HG02623 (cell line): ENCODE results near the gene CARMIL1.
A peak's percentile ranks its signal among the peaks of the same experiment; 100 is the strongest.
"Not testable (repeated sequence)": the region's sequence is repeated elsewhere in the genome, so short reads cannot be mapped to it uniquely, and the experiment has no call there.

Experiments
- ATAC-seq: cut with Tn5 transposase; IDR thresholded peaks from one replicate; pipeline ENCODE4 v1.9.1; 2021; ENCODE audit warnings: moderate library complexity; ENCODE audit not compliant: unreplicated experiment

Gene CARMIL1

DNA sequence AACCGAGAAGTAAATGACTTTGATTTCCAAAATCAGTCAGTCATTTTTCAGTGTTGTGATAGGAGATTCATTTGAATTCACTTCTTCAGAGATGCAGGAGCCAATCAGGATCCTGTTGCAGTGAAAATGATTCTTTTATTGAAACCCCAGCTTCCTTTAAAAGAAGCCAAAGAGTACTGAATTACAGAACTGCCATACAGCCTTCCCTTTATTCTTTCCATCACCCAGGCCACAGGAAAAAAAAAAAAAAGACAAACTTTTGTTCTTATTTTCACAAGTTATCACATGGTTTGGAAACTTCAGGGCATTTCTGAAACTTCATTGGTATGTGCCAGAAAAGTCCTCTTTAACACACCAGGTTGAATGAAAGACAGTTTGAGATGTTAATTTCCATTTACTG, 1.8 kb upstream of the CARMIL1 start:
- ATAC-seq = no peak

DNA sequence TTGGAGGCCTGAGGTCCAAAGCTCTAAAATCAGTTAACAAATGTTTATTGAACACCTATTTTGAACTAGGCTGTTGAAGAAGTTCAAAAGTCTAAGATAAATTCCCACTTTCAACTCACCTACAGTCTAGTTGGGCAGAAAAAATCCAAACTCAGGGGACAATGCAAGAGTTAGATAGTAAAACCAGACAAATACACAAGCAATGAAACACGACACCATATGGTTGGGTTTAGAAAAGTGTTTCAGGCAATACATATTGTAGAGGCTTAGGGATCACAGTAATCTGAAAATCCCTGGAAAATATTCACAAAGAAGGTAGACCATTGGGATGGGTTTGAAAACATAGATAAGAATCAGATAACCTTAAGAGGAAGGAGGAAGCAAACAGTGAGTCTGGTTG, 1.3 kb upstream of the CARMIL1 start:
- no peak for ATAC-seq

DNA sequence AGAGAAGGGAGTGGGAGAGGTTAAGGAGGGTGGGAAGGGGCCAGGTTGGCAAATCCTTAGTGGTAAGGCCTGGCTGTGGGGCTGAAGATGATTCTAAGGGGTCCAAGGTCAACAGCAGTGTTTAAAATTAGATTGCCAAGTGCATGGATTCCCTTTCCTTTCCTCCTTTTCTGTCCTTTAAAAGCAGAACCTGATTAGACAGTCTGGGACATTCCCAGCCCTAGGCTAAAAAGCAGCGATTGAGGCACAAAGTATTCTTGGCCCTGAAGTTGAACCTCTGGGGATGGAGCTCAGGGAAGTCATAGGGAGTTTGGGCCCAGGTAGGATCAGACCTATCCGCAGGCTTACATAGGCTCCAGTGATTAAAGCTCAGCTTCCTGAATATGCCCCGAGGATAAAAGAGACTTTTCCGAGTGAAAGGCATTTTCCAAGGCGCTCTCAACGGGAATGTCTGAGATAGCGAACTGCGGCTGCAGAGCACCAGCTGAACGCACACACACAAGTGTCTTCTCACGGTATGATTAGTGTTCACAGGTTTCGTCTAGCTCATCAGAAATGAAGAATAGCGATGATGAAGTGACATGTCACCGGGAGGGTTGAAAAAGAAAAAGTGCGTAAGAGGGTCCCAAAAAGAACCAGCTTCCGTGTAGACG, 787 bp upstream of the CARMIL1 start:
- peak; percentile 14 for ATAC-seq

GRCh38 chr6:25279748-25280343, 672 bp downstream of the CARMIL1 start:
- ATAC-seq = no peak

- ATAC-seq = no peak
These were observed 1.3 kb downstream of the CARMIL1 start for GRCh38 chr6:25280344-25281074.

DNA sequence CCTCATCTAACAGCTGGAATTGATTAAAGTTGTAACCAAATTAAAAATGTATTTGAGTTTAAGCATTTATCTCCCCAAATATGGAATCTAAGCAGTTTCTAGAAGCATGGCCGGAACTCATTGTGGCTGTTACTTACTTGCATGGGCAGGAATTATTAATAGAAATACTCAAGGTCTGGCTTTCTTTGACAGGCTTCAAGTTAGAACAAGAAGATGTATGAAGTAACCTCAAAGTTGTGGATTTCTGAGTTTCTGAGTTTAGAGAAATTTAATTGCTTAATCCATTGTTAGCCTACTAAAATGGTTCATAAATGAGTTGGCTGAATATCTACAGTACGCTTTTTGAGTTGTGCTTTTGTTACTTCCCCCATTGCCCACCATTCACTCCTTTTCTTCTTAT, 7.7 kb downstream of the CARMIL1 start:
- no peak for ATAC-seq

- no peak for ATAC-seq
These were observed 8.8 kb downstream of the CARMIL1 start for GRCh38 chr6:25287941-25288340.

- ATAC-seq = no peak
These were observed 9.3 kb downstream of the CARMIL1 start for GRCh38 chr6:25288518-25288917.

GRCh38 chr6:25290306-25291060, 11.3 kb downstream of the CARMIL1 start:
- ATAC-seq = no peak

- ATAC-seq = no peak
These were observed 13.2 kb downstream of the CARMIL1 start for GRCh38 chr6:25292384-25292783.

- no peak for ATAC-seq
These were observed 16.5 kb downstream of the CARMIL1 start for GRCh38 chr6:25295651-25296050.

DNA sequence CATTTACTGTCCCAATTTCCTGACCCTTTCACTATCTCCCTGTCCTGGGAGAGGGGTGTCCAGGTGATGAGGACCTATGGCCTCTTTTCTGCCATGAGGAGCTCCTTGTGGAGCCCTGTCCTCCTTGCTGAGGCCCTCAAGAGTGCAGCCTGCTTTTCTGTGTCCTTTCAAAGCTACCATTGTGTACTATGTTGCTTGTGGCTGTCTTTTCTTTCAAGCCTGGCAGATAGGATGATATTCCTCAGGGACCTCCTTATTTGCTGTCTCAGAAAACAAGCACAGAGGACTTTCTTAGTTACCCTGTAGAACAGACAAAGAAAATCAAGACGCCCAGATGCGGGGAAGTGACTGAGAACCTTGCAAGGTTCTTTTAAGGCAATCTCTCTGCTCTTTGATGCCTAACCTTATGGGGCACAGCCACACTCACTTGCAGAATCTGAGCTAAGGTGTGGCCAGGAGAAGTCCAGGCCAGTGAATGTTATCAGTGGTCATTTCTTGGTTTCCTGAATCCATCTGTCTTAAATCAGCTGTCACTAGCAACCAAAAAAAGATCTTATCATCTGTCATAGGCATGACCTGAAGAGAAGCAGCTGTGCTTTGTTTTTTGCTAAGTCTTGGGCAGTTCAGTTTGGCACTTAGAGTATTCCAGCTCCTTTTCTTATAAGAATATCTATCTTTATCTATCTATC, 17.2 kb downstream of the CARMIL1 start:
- no peak for ATAC-seq

GRCh38 chr6:25297039-25297441, 17.9 kb downstream of the CARMIL1 start:
- no peak for ATAC-seq

DNA sequence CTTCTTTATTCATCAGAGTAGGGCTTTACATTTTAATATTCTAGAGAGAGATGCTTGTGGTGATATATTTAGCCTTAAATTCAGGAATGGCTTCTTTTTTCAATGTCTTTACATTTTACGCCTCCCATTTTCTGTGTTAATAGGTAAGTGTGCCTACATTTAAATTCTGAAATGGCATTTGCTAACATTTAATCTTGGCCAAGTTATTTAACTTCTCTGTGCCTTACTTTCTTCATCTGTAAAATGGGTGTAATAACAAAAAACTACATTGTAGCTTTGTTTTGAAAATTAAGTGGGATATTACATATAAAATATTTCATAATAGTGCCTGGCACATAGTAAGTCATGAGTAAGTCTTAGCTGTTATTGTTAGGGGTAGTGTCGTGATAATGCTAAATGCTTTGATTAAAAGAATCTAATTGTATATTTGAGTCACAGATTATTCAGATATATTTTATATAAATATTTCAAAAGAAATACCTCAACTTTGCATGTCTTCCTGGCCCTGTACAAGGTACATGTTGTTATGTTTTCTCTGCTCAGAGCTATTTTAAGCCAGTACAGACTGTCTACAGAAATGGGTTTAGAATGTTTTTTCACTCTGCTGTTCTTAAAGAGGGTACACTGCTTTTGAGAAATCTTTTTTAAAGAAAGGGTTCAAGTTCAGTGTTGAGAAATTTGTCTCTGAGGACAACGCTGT, 18.8 kb downstream of the CARMIL1 start:
- ATAC-seq = no peak

- ATAC-seq = not testable (repeated sequence)
These were observed 19.3 kb downstream of the CARMIL1 start for GRCh38 chr6:25298523-25298865.

DNA sequence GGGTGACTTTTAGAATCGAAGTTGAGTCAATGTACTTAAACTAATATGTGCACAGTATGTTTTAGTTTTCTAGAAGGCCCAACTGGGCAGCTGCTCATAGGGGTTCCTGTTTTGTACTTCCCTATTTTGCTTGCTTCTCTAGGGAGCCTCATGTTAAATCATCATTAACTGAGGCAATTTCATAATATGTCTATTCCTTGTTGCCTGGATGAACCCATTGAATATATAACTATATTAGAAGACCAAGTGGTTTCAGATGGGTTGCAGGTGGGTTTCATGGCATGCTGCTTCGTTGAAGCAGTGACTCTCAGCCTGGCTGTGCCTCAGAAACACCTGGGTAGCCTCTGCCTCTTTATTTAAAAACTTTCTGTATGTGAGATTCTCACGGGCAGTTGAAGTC, 22.2 kb downstream of the CARMIL1 start:
- no peak for ATAC-seq

DNA sequence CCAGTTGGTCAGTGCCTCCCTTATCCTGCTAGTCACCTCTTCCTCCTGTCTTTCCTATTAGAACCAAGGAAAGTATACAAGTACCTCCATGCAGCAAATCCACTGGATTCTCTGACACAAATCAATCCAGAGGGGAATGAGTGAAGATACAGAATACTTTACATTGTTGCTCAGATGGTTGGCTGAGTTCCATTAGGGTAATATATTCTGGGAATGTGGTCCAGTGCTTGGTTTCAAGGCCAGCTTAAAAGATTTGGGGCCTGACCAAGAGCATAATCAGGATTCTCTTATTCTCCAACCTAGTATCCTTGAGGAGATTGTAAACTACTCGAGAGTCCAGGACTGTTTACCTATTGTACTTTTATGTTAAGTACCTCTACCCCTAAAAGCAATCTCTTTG, 23.0 kb downstream of the CARMIL1 start:
- ATAC-seq = no peak

- no peak for ATAC-seq
These were observed 23.5 kb downstream of the CARMIL1 start for GRCh38 chr6:25302677-25303128.

- ATAC-seq = no peak
These were observed 24.1 kb downstream of the CARMIL1 start for GRCh38 chr6:25303254-25303653.

- ATAC-seq = no peak
These were observed 27.2 kb downstream of the CARMIL1 start for GRCh38 chr6:25306379-25306778.
